SK-N-SH treated with all-trans-retinoic acid at 6 μM for 48 hours (cell line): ENCODE measurements around the gene RAP1A.
"Not testable (repeated sequence)": the region's sequence is repeated elsewhere in the genome, so short reads cannot be mapped to it uniquely, and the experiment has no call there.

Experiments
- ATAC-seq: fragments of 200-7000 bp; cut with Tn5 transposase; 3 replicates; pipeline ENCODE4 v1.9.1; 2020; ENCODE audit warnings: mild to moderate bottlenecking, moderate library complexity
- ARNTL ChIP-seq: fragments of 450-650 bp; formaldehyde crosslinking; IDR thresholded peaks from 2 replicates; pipeline ENCODE4 v1.5.0; 2020; ENCODE audit warnings: low read depth, mild to moderate bottlenecking, moderate library complexity, borderline replicate concordance
- BACH2 ChIP-seq: fragments of 250-450 bp; sonication (Bioruptor Pico); IDR thresholded peaks from 2 replicates; pipeline ENCODE4 v1.9.0; 2021; ENCODE audit warnings: mild to moderate bottlenecking, borderline replicate concordance
- CSDC2 ChIP-seq: fragments of 250-450 bp; sonication (Bioruptor Pico); IDR thresholded peaks from 2 replicates; pipeline ENCODE4 v1.5.0; 2020; ENCODE audit warnings: mild to moderate bottlenecking, moderate library complexity
- GLIS3 ChIP-seq: fragments of 250-450 bp; sonication (Bioruptor Pico); IDR thresholded peaks from 2 replicates; pipeline ENCODE4 v1.5.0; 2020; ENCODE audit warnings: mild to moderate bottlenecking, moderate library complexity
- ISL1 ChIP-seq: fragments of 250-450 bp; sonication (Bioruptor Pico); IDR thresholded peaks from 2 replicates; pipeline ENCODE4 v2.1.2; 2022; ENCODE audit warnings: mild to moderate bottlenecking, moderate library complexity
- OSR1 ChIP-seq: fragments of 250-450 bp; sonication (Bioruptor Pico); IDR thresholded peaks from 2 replicates; pipeline ENCODE4 v1.8.0; 2022; ENCODE audit warnings: moderate library complexity, mild to moderate bottlenecking, inconsistent platforms
- PPARA ChIP-seq: fragments of 250-450 bp; sonication (Bioruptor Pico); IDR thresholded peaks from 2 replicates; pipeline ENCODE4 v1.5.0; 2020; ENCODE audit warnings: mild to moderate bottlenecking, borderline replicate concordance
- SNAI2 ChIP-seq: fragments of 250-450 bp; sonication (Bioruptor Pico); IDR thresholded peaks from 2 replicates; pipeline ENCODE4 v1.5.0; 2020; ENCODE audit warnings: mild to moderate bottlenecking, moderate library complexity
- TCF4 ChIP-seq: fragments of 250-450 bp; sonication (Bioruptor Pico); IDR thresholded peaks from 2 replicates; pipeline ENCODE4 v1.8.0; 2021; ENCODE audit warnings: mild to moderate bottlenecking, moderate library complexity, borderline replicate concordance
- ZC3H10 ChIP-seq: fragments of 250-450 bp; sonication (Bioruptor Pico); IDR thresholded peaks from 2 replicates; pipeline ENCODE4 v1.5.1; 2021; ENCODE audit warnings: mild to moderate bottlenecking, moderate library complexity
- ZFP3 ChIP-seq: fragments of 250-450 bp; sonication (Bioruptor Pico); IDR thresholded peaks from 2 replicates; pipeline ENCODE4 v1.5.0; 2020; ENCODE audit warnings: mild to moderate bottlenecking, moderate library complexity
- ZFP30 ChIP-seq: fragments of 450-650 bp; formaldehyde crosslinking; IDR thresholded peaks from 2 replicates; pipeline ENCODE4 v1.5.0; 2022; ENCODE audit warnings: mild to moderate bottlenecking, moderate library complexity
- ZNF565 ChIP-seq: fragments of 450-650 bp; formaldehyde crosslinking; conservative IDR thresholded peaks from 2 replicates; pipeline ENCODE4 v1.5.0; 2020; ENCODE audit warnings: low read depth, mild to moderate bottlenecking, moderate library complexity
- ZNF70 ChIP-seq: fragments of 450-650 bp; formaldehyde crosslinking; IDR thresholded peaks from 2 replicates; pipeline ENCODE4 v1.5.0; 2020; ENCODE audit warnings: mild to moderate bottlenecking, moderate library complexity
- ZNF8 ChIP-seq: fragments of 450-650 bp; formaldehyde crosslinking; IDR thresholded peaks from 2 replicates; pipeline ENCODE4 v1.5.0; 2020; ENCODE audit warnings: mild to moderate bottlenecking, moderate library complexity
- TF ChIP-seq, protein P1 (sequence below): fragments of 250-450 bp; sonication (Bioruptor Pico); IDR thresholded peaks from 2 replicates; pipeline ENCODE4 v1.5.0; 2020; ENCODE audit warnings: mild to moderate bottlenecking, moderate library complexity
- TF ChIP-seq, protein P2 (sequence below): fragments of 250-450 bp; sonication (Bioruptor Pico); IDR thresholded peaks from 2 replicates; pipeline ENCODE4 v1.5.1; 2020; ENCODE audit warnings: low read depth, mild to moderate bottlenecking, moderate library complexity
- TF ChIP-seq, protein P3 (sequence below): fragments of 250-450 bp; sonication (Bioruptor Pico); IDR thresholded peaks from 2 replicates; pipeline ENCODE4 v1.8.0; 2020; ENCODE audit warnings: mild to moderate bottlenecking, moderate library complexity, borderline replicate concordance

The RAP1A gene

DNA sequence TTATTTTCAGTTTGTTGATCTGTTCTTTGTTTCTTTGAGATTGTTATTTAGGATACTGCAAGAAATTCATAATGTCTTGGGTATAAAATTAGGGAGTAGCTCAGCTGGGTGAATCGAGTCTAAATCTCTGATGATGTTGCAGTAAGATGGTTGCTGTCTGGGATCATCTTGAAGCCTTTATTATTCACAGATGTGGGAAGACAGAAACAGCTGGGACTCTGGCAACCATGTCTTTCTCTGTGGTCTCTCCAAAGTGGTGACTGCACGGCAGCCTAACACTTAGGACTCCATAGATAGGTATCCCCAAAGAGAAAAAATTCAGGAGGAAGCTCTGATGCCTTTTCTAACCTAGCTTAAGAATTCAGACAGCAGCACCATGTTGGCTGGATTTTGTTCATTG is 52.7 kb downstream of the RAP1A start:
- TF ChIP-seq BACH2, result no peak
- TF ChIP-seq ZFP3 (CRISPR knock-in tag), result no peak
- no peak for TF ChIP-seq ZNF8 (CRISPR knock-in tag)
- TF ChIP-seq ISL1 (CRISPR knock-in tag), result no peak
- no peak for TF ChIP-seq ZFP30 (CRISPR knock-in tag)
- no peak for TF ChIP-seq OSR1 (CRISPR knock-in tag)
- TF ChIP-seq, all 23 proteins: peak for 0
- no peak for ATAC-seq

DNA sequence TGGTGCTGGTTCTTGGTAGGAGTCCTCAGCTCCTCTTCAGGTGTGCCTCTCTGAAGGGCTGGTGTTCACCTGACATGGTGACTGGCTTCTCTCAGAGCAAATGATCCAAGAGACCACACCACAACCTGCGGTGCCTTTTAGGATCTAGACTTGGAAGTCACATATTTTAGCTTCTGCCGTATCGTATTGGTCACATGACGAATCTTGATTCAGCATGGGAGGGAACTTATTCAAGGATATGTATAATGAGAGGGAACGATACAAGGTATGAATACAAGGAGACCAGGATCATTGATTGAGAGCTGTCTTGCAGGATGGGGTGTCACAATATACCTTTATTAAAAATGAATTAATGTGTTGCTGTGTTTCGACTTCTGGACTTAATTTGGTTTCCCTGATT is 58.0 kb downstream of the RAP1A start:
- ATAC-seq, result no peak
- TF ChIP-seq ZNF565 (CRISPR knock-in tag), result no peak
- no peak for TF ChIP-seq PPARA (CRISPR knock-in tag)
- TF ChIP-seq, protein P1, sequence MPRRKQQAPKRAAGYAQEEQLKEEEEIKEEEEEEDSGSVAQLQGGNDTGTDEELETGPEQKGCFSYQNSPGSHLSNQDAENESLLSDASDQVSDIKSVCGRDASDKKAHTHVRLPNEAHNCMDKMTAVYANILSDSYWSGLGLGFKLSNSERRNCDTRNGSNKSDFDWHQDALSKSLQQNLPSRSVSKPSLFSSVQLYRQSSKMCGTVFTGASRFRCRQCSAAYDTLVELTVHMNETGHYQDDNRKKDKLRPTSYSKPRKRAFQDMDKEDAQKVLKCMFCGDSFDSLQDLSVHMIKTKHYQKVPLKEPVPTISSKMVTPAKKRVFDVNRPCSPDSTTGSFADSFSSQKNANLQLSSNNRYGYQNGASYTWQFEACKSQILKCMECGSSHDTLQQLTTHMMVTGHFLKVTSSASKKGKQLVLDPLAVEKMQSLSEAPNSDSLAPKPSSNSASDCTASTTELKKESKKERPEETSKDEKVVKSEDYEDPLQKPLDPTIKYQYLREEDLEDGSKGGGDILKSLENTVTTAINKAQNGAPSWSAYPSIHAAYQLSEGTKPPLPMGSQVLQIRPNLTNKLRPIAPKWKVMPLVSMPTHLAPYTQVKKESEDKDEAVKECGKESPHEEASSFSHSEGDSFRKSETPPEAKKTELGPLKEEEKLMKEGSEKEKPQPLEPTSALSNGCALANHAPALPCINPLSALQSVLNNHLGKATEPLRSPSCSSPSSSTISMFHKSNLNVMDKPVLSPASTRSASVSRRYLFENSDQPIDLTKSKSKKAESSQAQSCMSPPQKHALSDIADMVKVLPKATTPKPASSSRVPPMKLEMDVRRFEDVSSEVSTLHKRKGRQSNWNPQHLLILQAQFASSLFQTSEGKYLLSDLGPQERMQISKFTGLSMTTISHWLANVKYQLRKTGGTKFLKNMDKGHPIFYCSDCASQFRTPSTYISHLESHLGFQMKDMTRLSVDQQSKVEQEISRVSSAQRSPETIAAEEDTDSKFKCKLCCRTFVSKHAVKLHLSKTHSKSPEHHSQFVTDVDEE, result no peak
- TF ChIP-seq, protein P2, sequence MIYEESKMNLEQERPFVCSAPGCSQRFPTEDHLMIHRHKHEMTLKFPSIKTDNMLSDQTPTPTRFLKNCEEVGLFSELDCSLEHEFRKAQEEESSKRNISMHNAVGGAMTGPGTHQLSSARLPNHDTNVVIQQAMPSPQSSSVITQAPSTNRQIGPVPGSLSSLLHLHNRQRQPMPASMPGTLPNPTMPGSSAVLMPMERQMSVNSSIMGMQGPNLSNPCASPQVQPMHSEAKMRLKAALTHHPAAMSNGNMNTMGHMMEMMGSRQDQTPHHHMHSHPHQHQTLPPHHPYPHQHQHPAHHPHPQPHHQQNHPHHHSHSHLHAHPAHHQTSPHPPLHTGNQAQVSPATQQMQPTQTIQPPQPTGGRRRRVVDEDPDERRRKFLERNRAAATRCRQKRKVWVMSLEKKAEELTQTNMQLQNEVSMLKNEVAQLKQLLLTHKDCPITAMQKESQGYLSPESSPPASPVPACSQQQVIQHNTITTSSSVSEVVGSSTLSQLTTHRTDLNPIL, result no peak
- TF ChIP-seq TCF4 (CRISPR knock-in tag), result no peak
- no peak for TF ChIP-seq ZC3H10 (CRISPR knock-in tag)
- TF ChIP-seq ARNTL (CRISPR knock-in tag), result no peak
- TF ChIP-seq, protein P3, sequence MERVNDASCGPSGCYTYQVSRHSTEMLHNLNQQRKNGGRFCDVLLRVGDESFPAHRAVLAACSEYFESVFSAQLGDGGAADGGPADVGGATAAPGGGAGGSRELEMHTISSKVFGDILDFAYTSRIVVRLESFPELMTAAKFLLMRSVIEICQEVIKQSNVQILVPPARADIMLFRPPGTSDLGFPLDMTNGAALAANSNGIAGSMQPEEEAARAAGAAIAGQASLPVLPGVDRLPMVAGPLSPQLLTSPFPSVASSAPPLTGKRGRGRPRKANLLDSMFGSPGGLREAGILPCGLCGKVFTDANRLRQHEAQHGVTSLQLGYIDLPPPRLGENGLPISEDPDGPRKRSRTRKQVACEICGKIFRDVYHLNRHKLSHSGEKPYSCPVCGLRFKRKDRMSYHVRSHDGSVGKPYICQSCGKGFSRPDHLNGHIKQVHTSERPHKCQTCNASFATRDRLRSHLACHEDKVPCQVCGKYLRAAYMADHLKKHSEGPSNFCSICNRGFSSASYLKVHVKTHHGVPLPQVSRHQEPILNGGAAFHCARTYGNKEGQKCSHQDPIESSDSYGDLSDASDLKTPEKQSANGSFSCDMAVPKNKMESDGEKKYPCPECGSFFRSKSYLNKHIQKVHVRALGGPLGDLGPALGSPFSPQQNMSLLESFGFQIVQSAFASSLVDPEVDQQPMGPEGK (CRISPR knock-in tag), result no peak
- TF ChIP-seq ZFP30 (CRISPR knock-in tag), result no peak
- no peak for TF ChIP-seq OSR1 (CRISPR knock-in tag)
- no peak for TF ChIP-seq GLIS3 (CRISPR knock-in tag)
- TF ChIP-seq BACH2, result no peak
- TF ChIP-seq ISL1 (CRISPR knock-in tag), result no peak

DNA sequence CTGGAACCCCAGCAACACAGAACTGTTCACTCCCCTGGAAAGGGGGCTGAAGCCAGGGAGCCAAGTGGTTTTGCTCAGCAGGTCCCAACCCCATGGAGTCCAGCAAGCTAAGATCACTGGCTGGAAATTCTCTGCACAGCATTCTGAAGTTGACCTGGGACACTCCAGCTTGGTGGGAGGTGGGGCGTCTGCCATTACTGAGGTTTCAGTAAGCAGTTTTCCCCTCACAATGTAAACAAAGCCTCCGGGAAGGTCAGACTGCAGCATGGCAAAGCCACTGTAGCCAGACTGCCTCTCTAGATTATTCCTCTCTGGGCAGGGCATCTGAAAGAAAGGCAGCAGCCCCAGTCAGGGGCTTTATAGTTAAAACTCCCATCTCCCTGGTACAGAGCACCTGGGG is 60.0 kb downstream of the RAP1A start:
- no peak for ATAC-seq
- TF ChIP-seq, protein P1, result no peak
- TF ChIP-seq GLIS3 (CRISPR knock-in tag) (no peak), ZNF565 (CRISPR knock-in tag) (no peak), ZNF70 (CRISPR knock-in tag) (no peak), CSDC2 (CRISPR knock-in tag) (no peak), SNAI2 (CRISPR knock-in tag) (no peak), OSR1 (CRISPR knock-in tag) (no peak), BACH2 (no peak), ZC3H10 (CRISPR knock-in tag) (no peak)

DNA sequence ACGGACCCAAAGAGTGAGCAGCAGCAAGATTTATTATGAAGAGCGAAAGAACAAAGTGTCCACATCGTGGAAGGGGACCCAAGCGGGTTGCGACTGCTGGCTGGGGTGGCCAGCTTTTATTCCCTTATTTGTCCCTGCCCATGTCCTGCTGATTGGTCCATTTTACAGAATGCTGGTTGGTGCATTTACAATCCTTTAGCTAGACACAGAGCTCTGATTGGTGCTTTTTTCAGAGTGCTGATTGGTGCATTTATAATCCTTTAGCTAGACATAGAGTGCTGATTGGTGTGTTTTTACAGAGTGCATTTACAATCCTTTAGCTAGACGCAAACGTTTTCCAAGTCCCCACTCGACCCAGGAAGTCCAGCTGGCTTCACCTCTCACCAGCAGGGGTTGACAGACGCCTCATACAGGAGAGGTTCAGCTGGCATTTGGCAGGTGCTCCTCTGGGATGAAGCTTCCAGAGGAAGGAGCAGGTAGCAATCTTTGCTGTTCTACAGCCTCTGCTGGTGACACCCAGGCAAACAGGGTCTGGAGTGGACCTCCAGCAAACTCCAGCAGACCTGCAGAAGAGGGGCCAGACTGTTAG is 60.7 kb downstream of the RAP1A start:
- ATAC-seq, result not testable (repeated sequence)

DNA sequence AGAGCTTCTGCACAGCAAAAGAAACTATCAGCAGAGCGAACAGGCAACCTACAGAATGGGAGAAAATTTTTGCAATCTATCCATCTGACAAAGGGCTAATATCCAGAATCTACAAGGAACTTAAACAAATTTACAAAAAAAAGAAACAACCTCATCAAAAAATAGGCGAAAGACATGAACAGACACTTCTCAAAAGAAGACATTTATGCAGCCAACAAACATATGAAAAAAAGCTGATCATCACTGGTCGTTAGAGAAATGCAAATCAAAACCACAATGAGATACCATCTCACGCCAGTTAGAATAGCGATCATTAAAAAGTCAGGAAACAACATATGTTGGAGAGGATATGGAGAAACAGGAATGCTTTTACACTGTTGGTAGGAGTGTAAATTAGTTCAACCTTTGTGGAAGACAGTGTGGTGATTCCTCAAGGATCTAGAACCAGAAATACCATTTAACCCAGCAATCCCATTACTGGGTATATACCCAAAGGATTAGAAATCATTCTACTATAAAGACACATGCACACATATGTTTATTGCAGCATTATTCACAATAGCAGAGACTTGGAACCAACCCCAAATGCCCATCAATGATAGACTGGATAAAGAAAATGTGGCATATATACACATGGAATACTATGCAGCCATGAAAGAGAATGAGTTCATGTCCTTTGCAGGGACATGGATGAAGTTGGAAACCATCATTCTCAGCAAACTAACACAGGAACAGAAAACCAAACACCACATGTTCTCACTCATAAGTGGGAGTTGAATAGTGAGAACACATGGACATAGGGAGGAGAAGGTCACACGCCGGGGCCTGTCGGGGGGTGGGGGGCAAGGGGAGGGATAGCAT is 65.9 kb downstream of the RAP1A start:
- not testable (repeated sequence) for ATAC-seq
